Mesenchymal stem cell (in vitro differentiated cells and primary cell): Measurements from ENCODE around the gene DGKG.

Experiments used
- DNase-seq: peaks from one replicate; pipeline ENCODE4 v3.0.0-alpha.2; 2013
- H2AFZ ChIP-seq: one replicate; pipeline ENCODE4 v1.6.1; 2013; ENCODE audit warnings: low read depth, mild to moderate bottlenecking, control low read depth, inconsistent platforms, low read length, moderate library complexity
- H2AK5ac ChIP-seq: 2 replicates; pipeline ENCODE4 v1.6.1; 2013; ENCODE audit warnings: low read length, moderate library complexity, mild to moderate bottlenecking, inconsistent platforms; ENCODE audit not compliant: severe bottlenecking
- H2BK120ac ChIP-seq: one replicate; pipeline ENCODE4 v1.6.1; 2013; ENCODE audit warnings: low read depth, mild to moderate bottlenecking, inconsistent platforms, low read length, moderate library complexity
- H2BK12ac ChIP-seq, 2 experiments: one replicate each; pipeline ENCODE4 v1.6.1; 2013; ENCODE audit warnings: inconsistent platforms in 2 of 2, low read length in 2 of 2, mild to moderate bottlenecking in 2 of 2, moderate library complexity in 2 of 2, control low read depth in 1 of 2
- H2BK15ac ChIP-seq: one replicate; pipeline ENCODE4 v1.6.1; 2013; ENCODE audit warnings: mild to moderate bottlenecking, low read depth, inconsistent platforms; ENCODE audit not compliant: poor library complexity, severe bottlenecking
- H2BK5ac ChIP-seq: 2 replicates; pipeline ENCODE4 v1.6.1; 2013; ENCODE audit warnings: low read depth, mild to moderate bottlenecking, low read length, control low read depth, inconsistent platforms; ENCODE audit not compliant: poor library complexity, severe bottlenecking
- H3K14ac ChIP-seq, 2 experiments: one replicate each; pipeline ENCODE4 v1.6.1; 2013; ENCODE audit warnings: inconsistent platforms in 2 of 2, low read length in 2 of 2, control low read depth in 1 of 2, mild to moderate bottlenecking in 1 of 2, moderate library complexity in 1 of 2
- H3K18ac ChIP-seq, 2 experiments: one replicate each; pipeline ENCODE4 v1.6.1; 2013; ENCODE audit warnings: inconsistent platforms in 2 of 2, low read length in 2 of 2, control low read depth in 1 of 2, low read depth in 1 of 2, mild to moderate bottlenecking in 1 of 2
- H3K23ac ChIP-seq, 2 experiments: one replicate each; pipeline ENCODE4 v1.6.1; 2013; ENCODE audit warnings: inconsistent platforms in 2 of 2, low read length in 2 of 2, mild to moderate bottlenecking in 2 of 2, moderate library complexity in 2 of 2, control low read depth in 1 of 2
- H3K27ac ChIP-seq: 2 replicates; pipeline ENCODE4 v1.5.1; 2013; ENCODE audit warnings: mild to moderate bottlenecking, moderate library complexity, low read length, control low read depth, inconsistent platforms; ENCODE audit not compliant: poor library complexity, severe bottlenecking
- H3K27me3 ChIP-seq, 2 experiments: 2 replicates each; pipeline versions ENCODE4 v1.6.1 to v1.7.0; 2013; ENCODE audit warnings: low read length in 2 of 2, mild to moderate bottlenecking in 2 of 2, moderate library complexity in 2 of 2, control low read depth in 1 of 2, inconsistent platforms in 1 of 2; ENCODE audit not compliant: control insufficient read depth in 1 of 2, insufficient read depth in 1 of 2
- H3K36me3 ChIP-seq, 2 experiments: 2 replicates each; pipeline versions ENCODE4 v1.6.1 to v1.7.0; 2013; ENCODE audit warnings: low read length in 2 of 2, control low read depth in 1 of 2, inconsistent platforms in 1 of 2, low read depth in 1 of 2, mild to moderate bottlenecking in 1 of 2; ENCODE audit not compliant: insufficient read depth in 2 of 2, control insufficient read depth in 1 of 2
- H3K4ac ChIP-seq, 2 experiments: one replicate each; pipeline ENCODE4 v1.6.1; 2013; ENCODE audit warnings: inconsistent platforms in 2 of 2, low read length in 2 of 2, mild to moderate bottlenecking in 2 of 2, moderate library complexity in 2 of 2, control low read depth in 1 of 2, low read depth in 1 of 2
- H3K4me1 ChIP-seq: 2 replicates; pipeline ENCODE4 v1.6.1; 2013; ENCODE audit warnings: low read depth, low read length, control low read depth; ENCODE audit not compliant: control insufficient read depth, insufficient read depth
- H3K4me2 ChIP-seq: 2 replicates; pipeline ENCODE4 v1.6.1; 2013; ENCODE audit warnings: low read length, mild to moderate bottlenecking, inconsistent platforms; ENCODE audit not compliant: poor library complexity, severe bottlenecking
- H3K4me3 ChIP-seq, 2 experiments: 2 replicates each; pipeline versions ENCODE4 v1.5.1 to v1.7.0; 2013; ENCODE audit warnings: low read length in 2 of 2, mild to moderate bottlenecking in 2 of 2, control low read depth in 1 of 2, low read depth in 1 of 2; ENCODE audit not compliant: insufficient read depth in 1 of 2
- H3K79me1 ChIP-seq: replicated peaks from 2 replicates; pipeline ENCODE4 v1.6.1; 2013; ENCODE audit warnings: mild to moderate bottlenecking, control low read depth, low read length, inconsistent platforms; ENCODE audit not compliant: poor library complexity, severe bottlenecking
- H3K9ac ChIP-seq: 2 replicates; pipeline ENCODE4 v1.7.0; 2013; ENCODE audit warnings: mild to moderate bottlenecking, low read length, moderate library complexity
- H3K9me3 ChIP-seq: 2 replicates; pipeline ENCODE4 v1.7.0; 2013; ENCODE audit warnings: mild to moderate bottlenecking, low read length; ENCODE audit not compliant: control insufficient read depth
- H4K8ac ChIP-seq: one replicate; pipeline ENCODE4 v1.6.1; 2013; ENCODE audit warnings: inconsistent platforms, mild to moderate bottlenecking, low read length, moderate library complexity
- H4K91ac ChIP-seq: one replicate; pipeline ENCODE4 v1.6.1; 2013; ENCODE audit warnings: mild to moderate bottlenecking, low read length, inconsistent platforms
- WGBS: methylation state at CpG from one replicate; pipeline ENCODE4 v1.1.7; 2013; ENCODE audit warnings: mixed read lengths; 5-methylcytosine and 5-hydroxymethylcytosine counted together

Gene DGKG

DNA sequence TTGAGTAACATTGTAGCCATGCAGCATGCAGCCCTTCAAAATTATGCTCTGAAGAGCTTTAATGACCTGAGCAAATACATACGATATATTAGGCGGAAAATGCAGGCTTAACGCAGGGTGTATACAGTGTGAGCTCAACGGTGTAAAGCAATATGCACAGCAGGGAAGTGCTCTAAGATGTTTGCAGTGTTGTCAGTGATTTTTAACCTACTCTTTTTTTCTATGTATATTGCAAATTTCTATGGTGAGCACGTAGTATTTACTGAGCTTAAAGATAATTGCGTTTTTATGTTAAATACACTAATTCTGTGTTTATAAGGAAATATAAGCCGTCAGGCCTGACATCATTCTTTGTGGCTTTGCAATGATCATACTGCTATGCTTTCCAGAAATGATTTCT, 42.1 kb downstream of the DGKG start:
- DNase-seq, result no peak
- Histone ChIP-seq H3K18ac (no peak overlapping the region), H3K36me3 (no peaks in the 10 kb centered on the region), H3K27me3 (peaks cover 26 to 69% of the 10 kb centered on the region in 2 experiments), H3K9me3 (no peaks in the 10 kb centered on the region), H3K4me1 (no peaks in the 10 kb centered on the region), H2BK120ac (no peak overlapping the region), H3K79me1 (no peaks in the 10 kb centered on the region), H2AK5ac (no peak overlapping the region), H2BK5ac (no peak overlapping the region), H4K8ac (no peak overlapping the region), H3K4me3 (no peak overlapping the region), H3K4me2 (no peak overlapping the region), H3K23ac (no peak overlapping the region), H3K14ac (no peak overlapping the region), H2AFZ (no peak overlapping the region), H3K4ac (no peak overlapping the region), H4K91ac (no peak overlapping the region), H2BK15ac (no peak overlapping the region), H3K27ac (no peak overlapping the region), H2BK12ac (no peak overlapping the region), H3K9ac (no peak overlapping the region)
- 95% methylated on average over 5 of the region's 7 CpGs for WGBS

GRCh38 chr3:186318135-186318534, 43.9 kb downstream of the DGKG start:
- Histone ChIP-seq H4K8ac (peak overlapping the region; percentile 4), H3K27me3 (peaks cover 26 to 63% of the 10 kb centered on the region in 2 experiments), H3K4me2 (no peak overlapping the region), H2AK5ac (no peak overlapping the region), H2AFZ (no peak overlapping the region), H3K9me3 (no peaks in the 10 kb centered on the region), H3K79me1 (no peaks in the 10 kb centered on the region), H2BK5ac (no peak overlapping the region), H3K14ac (no peak overlapping the region), H3K36me3 (no peaks in the 10 kb centered on the region), H2BK15ac (no peak overlapping the region), H3K18ac (no peak overlapping the region), H3K4ac (no peak overlapping the region), H2BK120ac (no peak overlapping the region), H4K91ac (no peak overlapping the region), H3K4me1 (no peaks in the 10 kb centered on the region), H2BK12ac (no peak overlapping the region), H3K23ac (no peak overlapping the region), H3K9ac (no peak overlapping the region), H3K27ac (no peak overlapping the region), H3K4me3 (no peak overlapping the region)
- DNase-seq, result peak; percentile 24
- WGBS, result 42% methylated on average over 2 of the region's 4 CpGs

- no peak overlapping the region for H2AK5ac ChIP-seq
- H3K9me3 ChIP-seq, result no peaks in the 10 kb centered on the region
- no peak overlapping the region for H2BK12ac ChIP-seq
- H2BK120ac ChIP-seq, result no peak overlapping the region
- H3K23ac ChIP-seq, result no peak overlapping the region
- H3K27me3 ChIP-seq, result peaks cover 28 to 63% of the 10 kb centered on the region in 2 experiments
- H2BK5ac ChIP-seq, result no peak overlapping the region
- H3K79me1 ChIP-seq, result no peaks in the 10 kb centered on the region
- no peak for DNase-seq
- H3K9ac ChIP-seq, result no peak overlapping the region
- H3K4ac ChIP-seq, result no peak overlapping the region
- H3K36me3 ChIP-seq, result no peaks in the 10 kb centered on the region
- no peak overlapping the region for H3K27ac ChIP-seq
- H3K4me3 ChIP-seq, result no peak overlapping the region
- H2AFZ ChIP-seq, result no peak overlapping the region
- H3K4me1 ChIP-seq, result no peaks in the 10 kb centered on the region
- no peak overlapping the region for H3K4me2 ChIP-seq
- 87% methylated on average over 7 of the region's 7 CpGs for WGBS
- H4K8ac ChIP-seq, result no peak overlapping the region
- H4K91ac ChIP-seq, result peak overlapping the region; percentile 31
- H3K14ac ChIP-seq, result peak overlapping the region in 1 of 2 experiments; percentile 5
- H2BK15ac ChIP-seq, result no peak overlapping the region
- H3K18ac ChIP-seq, result no peak overlapping the region
Measured at GRCh38 chr3:186317478-186317877, 44.6 kb downstream of the DGKG start.

DNA sequence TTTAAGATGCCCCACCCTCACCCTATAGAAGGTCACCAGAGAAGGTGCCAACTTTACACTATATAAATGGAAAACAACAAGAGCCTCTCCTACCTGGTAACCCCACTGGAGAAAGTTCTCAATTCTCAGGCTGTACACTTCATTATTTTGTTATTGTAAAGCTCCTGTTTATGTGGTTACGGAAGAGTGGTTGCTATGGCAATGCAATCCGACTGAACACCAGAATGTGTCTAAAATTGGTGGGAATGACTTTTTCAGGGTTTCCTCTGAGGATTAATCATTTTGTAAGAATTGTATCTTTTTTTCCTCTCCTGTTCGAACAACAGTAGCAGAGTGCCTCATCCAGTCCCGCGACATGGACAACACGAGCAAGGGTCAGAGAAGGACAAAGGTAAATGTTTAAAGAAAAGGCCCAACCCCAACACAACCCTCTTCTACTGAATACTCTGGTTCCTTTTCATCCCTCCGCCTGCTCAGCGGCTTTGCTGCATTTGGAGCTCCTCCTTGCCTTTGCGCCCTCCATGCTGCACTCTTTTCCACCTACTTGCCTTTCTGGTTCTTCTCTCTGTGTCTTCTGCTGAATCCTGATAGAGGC, 45.3 kb downstream of the DGKG start:
- no peak overlapping the region for H3K23ac ChIP-seq
- H3K79me1 ChIP-seq, result no peaks in the 10 kb centered on the region
- H3K4me1 ChIP-seq, result no peaks in the 10 kb centered on the region
- DNase-seq, result peak; percentile 45
- no peak overlapping the region for H2BK12ac ChIP-seq
- H3K9me3 ChIP-seq, result no peaks in the 10 kb centered on the region
- H3K4ac ChIP-seq, result no peak overlapping the region
- H4K91ac ChIP-seq, result no peak overlapping the region
- no peak overlapping the region for H4K8ac ChIP-seq
- no peak overlapping the region for H2BK15ac ChIP-seq
- no peak overlapping the region for H2AK5ac ChIP-seq
- H3K4me3 ChIP-seq, result no peak overlapping the region
- H3K4me2 ChIP-seq, result no peak overlapping the region
- H3K18ac ChIP-seq, result no peak overlapping the region
- H3K9ac ChIP-seq, result no peak overlapping the region
- 83% methylated on average over 9 of the region's 9 CpGs for WGBS
- no peak overlapping the region for H2AFZ ChIP-seq
- no peak overlapping the region for H2BK120ac ChIP-seq
- no peak overlapping the region for H3K27ac ChIP-seq
- H3K27me3 ChIP-seq, result peaks cover 26 to 61% of the 10 kb centered on the region in 2 experiments
- no peak overlapping the region for H3K14ac ChIP-seq
- no peaks in the 10 kb centered on the region for H3K36me3 ChIP-seq
- no peak overlapping the region for H2BK5ac ChIP-seq
